Measurements from ENCODE around the gene TSEN54.
"Not testable (repeated sequence)": the region's sequence is repeated elsewhere in the genome, so short reads cannot be mapped to it uniquely, and the experiment has no call there.

TSEN54 gene

GRCh38 chr17:75516255-75516618 lies at the start of gene TSEN54:
Gene TSEN54 (plus strand): TSS chr17:75516528. CDS start chr17:75516561, 33 bp downstream.
- peak; percentile 87 to 95 (median 92) for DNase-seq

- no peak for DNase-seq
Measured at GRCh38 chr17:75468291-75468754, 48.0 kb upstream of the TSEN54 start.

DNA sequence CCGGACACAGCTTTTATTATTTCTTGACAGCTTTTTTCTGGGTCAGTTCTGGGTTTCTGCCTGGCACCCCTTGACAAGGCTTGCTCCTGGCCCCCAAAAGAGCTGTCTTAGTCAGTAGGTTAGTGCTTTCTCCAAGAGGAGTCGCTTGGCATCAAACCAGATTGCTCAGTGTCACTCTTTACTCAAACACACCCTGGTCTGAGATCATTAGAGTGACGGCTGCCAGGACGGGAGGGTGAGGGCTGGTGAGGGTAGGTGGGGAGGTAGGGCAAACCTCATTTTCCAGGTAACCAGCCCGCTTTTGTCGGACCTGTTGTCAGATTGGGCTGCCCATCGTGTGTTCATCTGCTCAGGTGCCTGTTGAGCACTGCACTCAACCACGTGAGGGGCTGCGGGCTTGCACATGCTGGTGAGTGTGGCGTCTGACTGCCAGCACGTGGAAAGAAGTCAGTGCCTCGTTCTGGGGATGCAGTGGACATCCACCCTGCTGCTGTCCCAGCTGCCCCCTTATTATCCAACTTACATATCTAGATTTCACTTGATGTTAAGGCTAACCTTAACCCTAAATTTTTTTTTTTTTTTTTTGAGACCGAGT lies 47.5 kb upstream of the TSEN54 start:
- DNase-seq, result no peak

GRCh38 chr17:75471207-75471606 lies 45.1 kb upstream of the TSEN54 start:
- no peak for DNase-seq

GRCh38 chr17:75472119-75472518 lies 44.2 kb upstream of the TSEN54 start:
- DNase-seq, result no peak

DNA sequence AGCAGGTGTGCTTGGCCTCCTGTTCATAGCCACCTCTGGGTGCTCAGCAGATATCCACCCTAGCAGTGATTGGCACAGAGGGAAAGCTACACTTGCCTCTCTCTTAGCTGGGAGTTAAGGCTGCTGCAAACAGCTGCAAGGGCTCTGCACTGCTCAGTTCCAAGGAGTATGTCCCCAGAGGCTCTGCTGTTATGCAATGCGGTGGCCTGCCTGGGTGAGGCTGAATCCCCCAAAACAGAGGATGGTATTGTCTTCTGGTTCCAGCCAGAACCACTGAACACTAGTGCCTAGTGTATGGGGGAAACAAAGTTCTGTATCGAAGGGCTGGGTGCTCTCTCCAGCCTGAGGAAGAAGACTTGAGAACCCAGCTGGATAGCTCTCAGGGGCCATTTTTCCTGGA lies 43.1 kb upstream of the TSEN54 start:
- DNase-seq, result no peak

DNA sequence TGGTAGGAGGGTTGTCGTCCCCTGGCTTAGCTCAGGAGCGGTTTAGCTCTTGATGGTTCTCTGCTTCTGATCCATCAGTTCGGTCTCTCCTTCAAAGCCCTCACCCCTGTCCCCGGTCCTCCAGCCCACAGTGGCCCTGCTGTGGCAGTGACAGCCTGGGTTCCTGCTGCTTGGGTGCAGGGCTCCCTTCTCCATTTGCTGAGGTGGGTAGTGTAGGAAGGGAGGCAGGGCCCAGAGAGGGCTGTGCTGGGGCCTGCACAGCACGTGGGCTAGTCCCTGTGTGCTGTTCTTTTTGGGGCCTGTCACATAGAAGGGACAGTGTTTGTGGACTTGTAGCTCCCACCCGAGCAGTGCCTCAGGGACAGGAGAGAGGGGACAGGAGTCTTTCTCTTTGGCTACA lies 41.6 kb upstream of the TSEN54 start:
- no peak for DNase-seq

DNA sequence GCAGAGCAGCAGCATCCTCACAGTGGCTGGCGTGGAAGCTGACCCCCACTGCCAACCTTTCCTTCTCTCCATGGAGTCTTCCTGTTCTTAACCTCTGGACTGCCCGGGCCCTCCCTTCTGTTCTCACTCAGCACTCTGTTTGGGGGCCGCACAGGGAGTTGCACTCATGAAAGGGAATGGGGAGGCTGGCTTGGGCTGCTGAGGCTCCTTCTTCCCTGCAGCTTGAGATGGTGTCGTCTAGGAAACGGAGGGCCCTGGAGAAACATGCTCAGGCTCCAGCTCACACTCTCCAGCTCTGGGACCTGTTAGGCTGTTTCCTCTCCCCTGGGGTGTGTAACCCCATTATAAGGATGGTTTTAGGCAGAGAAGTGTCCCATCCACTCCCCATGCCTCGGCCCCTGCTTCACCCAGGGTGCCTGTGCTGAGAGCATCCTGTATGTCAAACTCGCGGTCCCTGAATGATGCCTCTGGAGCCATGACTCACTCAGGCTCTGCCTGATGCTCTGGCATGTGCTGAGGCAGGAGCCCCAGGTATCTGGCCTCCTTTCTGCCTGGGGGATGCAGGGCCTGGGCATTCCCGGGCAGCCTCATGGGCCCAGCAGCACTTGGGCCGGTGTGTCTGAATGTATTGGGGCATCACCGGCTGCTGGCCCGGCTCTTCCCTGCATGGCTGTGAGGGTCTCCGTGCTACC lies 41.0 kb upstream of the TSEN54 start:
- no peak for DNase-seq

GRCh38 chr17:75475851-75476250 lies 40.5 kb upstream of the TSEN54 start:
- no peak for DNase-seq

- no peak for DNase-seq
Measured at GRCh38 chr17:75476271-75476671, 40.1 kb upstream of the TSEN54 start.

- DNase-seq, result no peak
Measured at GRCh38 chr17:75476752-75477489, 39.4 kb upstream of the TSEN54 start.

GRCh38 chr17:75477490-75477862 lies 38.9 kb upstream of the TSEN54 start:
- DNase-seq, result not testable (repeated sequence)

DNA sequence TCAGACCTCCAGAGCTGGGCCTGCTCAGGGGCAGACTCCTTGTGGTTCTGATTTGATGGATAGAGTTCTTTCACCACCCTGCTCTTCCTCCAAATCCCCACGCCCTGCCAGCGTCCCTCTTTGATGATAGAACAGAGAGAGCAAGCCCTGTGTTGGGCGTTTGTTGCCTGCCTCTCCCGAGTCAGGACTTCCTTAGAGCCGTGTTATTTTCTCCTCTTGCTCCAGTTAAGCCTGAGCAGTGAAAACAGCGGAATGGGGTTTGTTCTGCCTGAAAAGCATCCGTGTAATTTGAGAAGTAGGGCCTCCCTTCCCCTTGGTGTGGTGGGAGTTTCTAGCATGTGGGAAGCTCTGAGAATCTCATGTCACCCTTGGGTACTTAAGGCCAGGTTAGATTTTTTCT lies 37.8 kb upstream of the TSEN54 start:
- DNase-seq, result no peak

- DNase-seq, result no peak
Measured at GRCh38 chr17:75480281-75480680, 36.0 kb upstream of the TSEN54 start.

- no peak for DNase-seq
Measured at GRCh38 chr17:75481194-75482068, 34.9 kb upstream of the TSEN54 start.

GRCh38 chr17:75482098-75482942 lies 34.0 kb upstream of the TSEN54 start:
- no peak for DNase-seq

- DNase-seq, result no peak
Measured at GRCh38 chr17:75485688-75486087, 30.6 kb upstream of the TSEN54 start.

DNA sequence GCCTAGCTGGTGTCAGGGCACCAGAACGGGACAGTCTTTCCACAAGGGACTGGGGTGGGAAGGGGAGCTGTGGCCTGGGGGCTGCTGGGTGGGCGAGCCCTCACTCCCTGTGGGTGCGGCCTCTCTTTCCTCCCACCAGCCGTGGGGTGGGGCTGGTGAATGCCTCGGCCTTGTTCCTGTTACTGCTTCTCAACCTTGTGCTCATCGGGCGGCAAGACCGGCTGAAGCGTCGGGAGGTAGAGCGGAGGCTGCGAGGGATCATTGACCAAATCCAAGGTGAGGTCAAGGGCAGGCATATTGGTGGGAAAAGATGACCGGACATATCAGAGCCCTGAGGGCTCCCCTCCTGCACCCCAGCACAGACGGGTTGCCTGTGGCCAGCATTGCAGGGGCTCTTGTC lies 30.2 kb upstream of the TSEN54 start:
- DNase-seq, result no peak

GRCh38 chr17:75486951-75487350 lies 29.4 kb upstream of the TSEN54 start:
- no peak for DNase-seq

DNA sequence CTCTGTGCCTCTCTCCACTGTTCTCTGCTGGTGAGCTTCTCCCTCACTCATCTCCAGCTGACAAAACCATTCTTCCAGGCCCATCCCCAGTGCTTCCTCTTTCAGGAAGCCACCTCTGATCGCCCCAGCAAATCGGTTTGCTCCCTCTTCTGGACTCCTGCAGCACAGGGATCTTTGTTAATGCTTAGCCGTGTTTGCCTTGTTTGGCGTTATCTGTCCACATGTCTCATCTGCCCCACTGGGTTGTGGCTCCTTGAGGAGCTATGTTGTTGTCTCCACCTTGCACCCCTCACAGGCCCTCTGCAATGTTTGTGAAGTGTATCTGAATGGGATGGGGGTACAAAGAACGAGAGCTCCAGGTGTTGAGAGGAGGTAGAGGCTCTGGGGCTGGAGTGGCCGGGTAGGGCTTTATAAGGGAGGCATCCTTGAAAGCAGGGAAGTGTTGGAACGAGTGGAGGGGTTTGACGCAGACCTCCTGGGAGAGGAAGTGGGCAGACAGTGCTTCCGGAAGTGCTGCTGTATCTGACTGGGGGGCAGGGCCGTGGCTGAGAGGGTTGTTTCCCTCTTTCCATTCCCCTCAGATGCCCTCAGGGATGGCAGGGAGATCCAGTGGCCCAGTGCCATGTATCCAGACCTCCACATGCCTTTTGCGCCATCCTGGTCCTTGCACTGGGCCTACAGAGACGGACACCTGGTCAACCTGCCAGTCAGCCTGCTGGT lies 28.8 kb upstream of the TSEN54 start:
- DNase-seq, result peak in 2 of 4 experiments; percentile 19 to 22
